HG02623 (cell line): ENCODE results near the gene KRT36.

ENCODE experiments used
- ATAC-seq: cut with Tn5 transposase; IDR thresholded peaks from one replicate; pipeline ENCODE4 v1.9.1; 2021; ENCODE audit warnings: moderate library complexity; ENCODE audit not compliant: unreplicated experiment

KRT36 gene

DNA sequence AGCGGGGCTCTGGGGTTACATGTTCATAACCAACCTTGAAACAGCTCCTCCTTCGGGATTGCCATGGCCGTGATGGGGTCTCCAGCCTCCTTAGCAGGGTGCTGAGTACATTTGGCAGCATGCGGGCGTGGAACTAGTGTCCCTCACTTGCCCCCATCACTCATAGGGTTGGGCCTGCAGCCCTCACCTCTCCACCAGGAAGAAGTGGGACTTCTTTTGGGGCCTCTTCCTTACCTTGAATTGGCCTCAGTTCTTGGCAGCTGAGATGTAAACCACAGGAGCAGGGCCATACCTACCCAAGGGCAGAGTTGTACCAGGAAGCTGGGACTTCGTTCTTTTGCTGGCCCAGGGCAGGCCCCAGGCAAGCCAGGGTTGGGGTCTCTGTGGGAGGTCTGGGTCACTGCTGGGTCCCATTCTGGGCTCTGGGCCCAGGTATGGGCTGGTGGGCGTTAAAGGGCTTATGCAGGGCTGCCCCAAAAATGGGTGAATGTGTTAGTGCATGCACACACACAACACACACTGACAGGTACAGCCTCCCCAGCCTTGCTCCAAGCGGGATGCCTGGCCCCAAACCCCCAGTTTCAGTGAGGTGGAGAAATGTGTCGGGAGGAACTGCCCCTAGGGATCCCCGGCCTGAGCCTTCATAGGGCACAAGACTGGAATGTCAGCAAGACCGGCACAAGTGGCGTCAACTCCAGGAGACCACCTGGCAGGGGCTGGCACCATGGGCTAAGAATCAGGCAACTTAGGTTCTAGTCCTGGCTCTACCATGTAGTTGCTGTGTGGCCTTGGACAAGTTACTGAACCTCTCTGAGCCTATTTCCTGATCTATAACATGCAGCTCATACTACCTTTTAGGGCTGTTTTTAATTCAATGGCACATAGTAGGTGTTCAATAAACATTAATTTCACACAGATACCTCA lies 32.9 kb upstream of the KRT36 start:
- ATAC-seq: no peak

DNA sequence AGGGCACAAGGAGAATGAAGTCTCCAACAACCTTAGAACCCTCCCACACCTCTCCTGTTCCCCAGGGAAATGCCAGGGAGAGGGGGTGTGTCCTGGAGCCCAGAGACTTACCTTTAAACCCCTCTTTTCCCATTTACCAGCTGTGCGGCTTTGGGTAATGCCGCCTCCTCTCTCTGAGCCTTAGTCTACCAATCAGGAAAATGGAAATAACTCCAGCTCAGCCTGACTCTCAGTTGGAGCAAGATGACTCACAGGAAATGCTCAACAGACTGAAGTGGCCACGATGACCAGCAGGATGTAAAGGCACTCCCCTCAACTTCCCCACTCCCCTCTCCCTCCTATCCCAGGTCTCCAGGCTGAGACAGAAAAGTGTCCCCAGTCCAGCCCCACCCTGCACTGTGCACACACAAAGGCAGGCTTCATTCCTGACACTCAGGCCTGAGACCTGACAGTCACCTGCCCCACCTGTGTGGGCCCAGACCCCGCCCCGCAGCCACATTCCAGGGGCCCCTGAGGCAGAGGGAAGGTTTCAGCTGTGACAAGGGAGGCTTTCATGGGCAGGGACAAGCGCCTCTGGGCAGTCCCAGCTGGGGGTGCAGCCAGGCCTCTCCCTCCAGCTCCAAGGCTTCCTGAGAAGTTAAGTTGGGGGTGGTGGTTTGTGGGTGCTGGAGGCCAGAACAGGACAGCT lies 32.0 kb upstream of the KRT36 start:
- no peak for ATAC-seq

DNA sequence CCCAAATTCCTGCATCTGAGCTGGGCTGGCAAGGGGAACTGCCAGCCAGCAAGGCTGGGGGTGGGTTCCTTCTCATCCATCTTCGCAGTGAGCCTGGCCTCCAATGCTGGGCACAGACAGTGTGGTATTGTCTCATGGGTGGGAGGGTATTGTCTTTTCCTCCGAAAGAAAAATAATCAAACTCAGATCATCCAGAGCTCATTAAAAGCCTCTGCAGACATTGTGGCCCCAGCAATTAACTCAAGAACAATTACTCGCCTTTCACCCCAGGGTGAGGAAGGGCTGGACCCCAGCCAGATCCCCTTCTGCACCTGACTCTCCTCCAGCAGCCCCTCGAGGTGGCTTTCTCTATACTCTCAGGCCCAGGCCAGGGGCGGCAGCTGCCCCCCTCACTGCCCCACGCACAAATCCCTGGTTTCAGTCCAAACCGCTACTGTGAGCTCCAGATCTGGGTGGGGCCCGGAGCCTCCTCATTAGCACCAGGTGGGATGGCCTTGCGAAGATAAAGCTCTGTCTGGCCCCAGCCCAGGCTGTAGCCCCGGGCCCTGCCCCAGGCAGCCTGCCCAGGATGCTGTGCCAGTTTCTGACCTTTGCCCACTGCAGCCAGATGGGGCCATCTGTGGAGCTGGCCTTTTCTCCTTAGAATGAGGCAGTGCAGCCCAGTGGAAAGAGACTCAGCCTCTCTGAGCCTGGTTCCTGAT lies 31.3 kb upstream of the KRT36 start:
- no peak for ATAC-seq

DNA sequence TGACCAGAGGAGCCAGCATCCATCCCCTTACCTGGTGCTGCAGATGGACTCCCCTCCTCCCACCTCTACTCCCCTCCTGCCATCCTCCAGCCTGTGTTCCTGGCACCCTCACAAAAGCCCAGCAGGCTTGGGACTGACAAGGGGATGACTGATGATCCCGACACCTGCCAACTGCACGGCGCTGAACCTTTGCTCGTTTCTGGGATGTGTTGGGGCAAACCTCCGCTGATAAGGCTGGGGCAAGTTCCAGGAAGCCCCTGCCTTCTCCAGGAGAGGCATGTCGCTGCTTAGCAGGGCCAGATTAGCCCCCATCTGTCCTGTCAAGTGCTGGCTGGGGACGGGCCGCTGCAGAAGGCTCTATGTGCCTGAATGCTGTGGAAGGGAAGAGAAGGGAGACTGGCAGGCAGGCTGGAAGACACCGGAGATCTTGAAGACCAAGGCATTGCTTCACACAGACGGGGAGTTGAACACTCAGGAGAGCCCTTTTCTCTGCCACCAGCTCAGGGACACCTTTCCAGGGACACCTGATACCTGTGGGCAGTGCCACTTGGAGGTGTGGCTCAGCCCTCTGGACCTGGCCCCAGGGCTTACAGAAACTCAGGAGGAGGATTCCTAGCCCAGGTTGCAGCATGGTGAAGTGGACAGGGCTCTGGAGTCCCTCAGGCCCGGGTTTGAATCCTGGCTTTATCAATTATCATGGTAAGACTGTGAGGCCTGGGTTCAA lies 30.0 kb upstream of the KRT36 start:
- ATAC-seq: no peak

DNA sequence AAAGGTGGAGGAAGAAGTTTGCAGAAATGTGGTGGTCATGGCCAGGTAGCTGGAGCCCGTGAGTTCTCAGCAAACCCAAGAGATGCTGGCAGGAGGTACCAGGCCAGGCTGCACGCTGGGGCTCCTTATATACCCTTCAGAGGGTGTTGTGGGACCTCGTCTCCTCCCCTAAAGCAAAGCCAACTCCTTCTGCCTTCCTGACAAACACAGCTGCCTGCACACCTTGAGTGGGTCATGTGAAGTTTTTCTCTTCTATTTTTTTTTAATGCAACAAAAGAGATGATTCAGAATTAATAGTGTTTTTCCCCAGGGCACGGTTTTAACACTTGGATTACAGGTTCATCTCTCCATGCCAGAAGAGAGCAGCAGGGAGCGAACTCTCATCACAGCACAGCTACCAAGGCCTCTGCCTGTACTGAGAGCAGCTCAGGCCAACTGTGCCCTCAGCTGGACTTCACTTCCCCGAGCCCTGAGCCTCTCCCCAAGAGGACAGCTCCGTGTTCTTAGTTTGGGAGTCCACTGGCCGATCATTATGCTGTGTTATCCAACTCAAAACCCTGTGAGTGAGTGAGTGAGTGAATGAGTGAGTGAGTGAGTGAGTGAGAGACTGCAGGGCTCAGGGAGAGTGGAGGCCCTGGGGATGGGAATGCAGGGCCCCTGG lies 29.2 kb upstream of the KRT36 start, which contains the start of gene KRT15:
Gene KRT15 (minus strand): TSS at position 102 of the 661 bp plus-strand sequence. CDS start 63 bp downstream, at position 39.
- ATAC-seq: no peak

DNA sequence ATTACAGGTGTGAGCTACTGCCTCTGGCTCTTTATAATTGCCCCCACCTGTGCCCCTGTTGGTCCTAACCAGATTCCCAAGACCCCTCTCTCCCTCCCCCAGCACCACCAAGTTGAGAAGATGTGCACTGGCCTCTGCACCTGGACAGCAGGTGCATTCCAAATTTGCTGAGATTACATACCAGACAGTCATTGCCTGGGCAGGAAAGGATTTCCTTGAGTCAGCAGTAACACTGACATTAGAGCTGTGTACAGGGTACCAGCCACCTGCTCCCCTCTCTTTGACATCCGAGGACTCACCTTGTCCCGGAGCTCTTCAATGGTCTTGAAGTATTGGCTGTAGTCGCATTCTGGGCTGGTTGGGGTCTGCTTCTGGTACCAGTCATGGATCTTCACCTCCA lies 28.3 kb upstream of the KRT36 start:
- ATAC-seq: no peak

DNA sequence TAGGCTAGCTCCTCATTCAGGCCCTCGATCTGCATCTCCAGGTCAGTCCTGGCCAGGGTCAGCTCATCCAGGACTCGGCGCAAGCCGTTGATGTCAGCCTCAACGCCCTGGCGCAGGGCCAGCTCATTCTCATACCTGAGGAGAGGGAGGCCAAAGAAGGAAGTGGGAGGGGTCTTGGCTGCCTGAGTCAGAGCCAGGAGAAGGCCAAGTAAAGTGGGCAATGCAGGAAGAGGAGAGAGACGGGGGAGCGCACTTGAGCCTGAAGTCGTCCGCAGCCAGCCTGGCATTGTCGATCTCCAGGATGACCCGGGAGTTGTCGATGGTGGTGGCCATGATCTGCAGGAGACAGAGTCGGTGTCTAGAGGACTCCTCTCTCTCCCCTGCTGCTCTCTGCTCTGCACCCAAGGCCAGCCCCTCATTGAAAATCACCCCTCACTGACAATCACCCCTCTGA lies 27.1 kb upstream of the KRT36 start:
- ATAC-seq: no peak

DNA sequence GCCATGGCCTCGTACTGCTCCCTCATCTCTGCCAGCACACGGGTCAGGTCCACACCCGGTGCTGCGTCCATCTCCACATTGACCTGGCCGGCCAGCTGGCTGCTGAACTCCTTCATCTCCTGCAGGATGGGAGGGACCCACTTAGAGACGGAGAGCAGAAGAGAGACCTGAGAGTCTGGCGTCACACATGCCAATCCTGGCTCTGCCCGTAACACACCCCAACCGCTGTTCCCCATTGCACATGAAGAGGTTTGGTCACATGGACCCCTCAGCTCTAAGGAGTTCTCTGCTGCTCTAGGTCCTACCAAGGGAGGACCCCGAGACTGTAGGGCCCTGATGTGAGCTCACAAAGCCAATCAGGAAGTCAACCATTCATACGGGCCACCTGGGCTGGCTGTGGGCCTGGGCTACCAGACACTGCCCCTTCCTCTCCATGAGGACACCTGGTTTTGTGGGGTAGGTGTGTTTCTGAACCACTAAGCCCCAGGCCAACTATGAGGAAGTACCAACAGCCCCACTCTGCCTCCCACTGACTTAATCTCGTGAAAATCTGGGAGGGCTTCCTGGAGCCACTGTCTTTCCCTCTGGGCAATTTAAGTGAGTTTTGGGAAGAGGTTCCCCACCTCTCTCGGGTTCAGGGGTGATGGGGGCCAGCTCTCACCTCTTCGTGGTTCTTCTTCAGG lies 26.6 kb upstream of the KRT36 start:
- no peak for ATAC-seq

DNA sequence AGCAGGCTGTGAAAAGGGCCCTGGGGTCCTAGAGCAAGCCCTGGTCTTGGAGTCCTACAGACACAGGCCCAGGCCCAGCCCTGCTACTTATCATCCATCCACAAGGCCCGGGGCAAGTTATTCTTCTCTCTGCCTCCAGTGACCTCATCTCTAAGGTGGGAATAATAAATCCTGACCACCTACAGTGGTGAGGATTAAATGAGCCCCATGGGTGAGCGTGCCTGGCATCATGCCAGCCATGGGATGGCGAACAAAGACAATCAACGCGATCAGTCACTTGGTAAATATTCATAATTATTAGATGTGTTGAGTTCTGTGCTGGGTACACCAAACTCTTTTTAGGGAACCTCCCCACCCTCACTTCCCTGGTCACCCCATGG lies 23.4 kb upstream of the KRT36 start:
- no peak for ATAC-seq

DNA sequence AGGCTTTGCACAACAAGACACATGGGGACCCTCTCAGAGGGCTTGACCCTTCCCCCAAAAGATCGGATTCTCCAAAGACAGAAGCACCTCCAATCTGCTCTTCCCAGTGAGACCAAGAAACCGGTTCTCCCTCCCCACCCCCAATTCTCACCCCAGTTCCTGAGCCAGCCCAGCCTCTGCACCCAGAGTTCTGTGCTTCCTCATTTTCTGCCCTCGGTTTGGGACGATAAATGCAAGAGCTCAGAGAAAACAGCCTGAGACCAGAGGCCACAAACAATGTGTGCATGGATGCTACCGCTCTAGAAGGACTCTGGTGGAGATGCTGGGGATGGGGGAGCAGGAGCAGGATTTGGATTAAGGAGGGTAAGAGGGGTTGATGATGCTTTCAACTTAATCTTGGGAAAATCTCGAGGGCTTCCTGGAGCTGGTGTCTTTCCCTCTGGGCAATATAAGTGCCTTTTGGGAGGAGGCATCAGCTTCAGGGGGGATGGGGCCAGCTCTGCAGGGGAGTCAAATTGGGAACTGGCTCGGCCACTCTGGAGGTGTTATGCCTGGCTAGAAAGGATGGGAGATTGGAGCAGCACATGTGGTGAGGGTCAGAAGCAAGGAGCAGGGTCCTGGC lies 22.9 kb upstream of the KRT36 start:
- no peak for ATAC-seq

DNA sequence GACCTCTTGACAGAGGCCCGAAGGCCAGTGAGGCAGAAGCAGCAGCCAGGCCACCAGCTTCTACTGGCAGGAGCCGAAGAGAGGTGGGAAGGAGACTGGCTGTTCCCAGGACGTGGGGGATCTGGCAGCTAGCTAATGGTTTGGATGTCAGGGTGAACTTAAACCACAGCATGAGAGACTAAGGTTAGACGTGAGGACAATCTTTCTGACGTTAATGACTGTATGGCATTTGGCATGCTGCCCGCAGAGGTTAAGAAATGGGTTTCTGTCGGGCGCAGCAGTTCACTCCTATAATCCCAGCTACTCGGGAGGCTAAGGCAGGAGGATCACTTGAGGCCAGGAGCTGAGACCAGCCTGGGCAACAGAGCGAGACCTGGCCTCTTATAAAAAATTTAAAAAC lies 22.0 kb upstream of the KRT36 start:
- no peak for ATAC-seq

DNA sequence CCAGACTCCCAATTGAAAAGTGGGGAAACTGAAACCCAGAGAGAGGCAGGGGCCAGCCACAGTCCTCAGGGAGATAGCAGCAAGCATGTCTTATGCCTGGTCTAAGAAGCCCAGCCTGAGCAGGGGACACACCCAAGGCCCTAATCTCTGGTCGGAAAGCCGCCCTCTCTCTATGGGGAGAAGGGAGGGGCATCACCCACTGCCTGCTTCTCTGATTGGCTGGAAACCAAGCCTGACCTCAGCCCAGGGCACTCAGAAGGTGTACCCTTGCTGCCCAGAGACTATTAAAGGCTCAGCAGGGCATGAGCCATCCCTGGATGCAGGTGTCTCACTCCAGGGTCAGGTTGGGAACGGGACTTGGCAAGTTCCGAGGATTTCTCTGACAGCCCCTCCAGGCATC lies 21.4 kb upstream of the KRT36 start:
- ATAC-seq: no peak

DNA sequence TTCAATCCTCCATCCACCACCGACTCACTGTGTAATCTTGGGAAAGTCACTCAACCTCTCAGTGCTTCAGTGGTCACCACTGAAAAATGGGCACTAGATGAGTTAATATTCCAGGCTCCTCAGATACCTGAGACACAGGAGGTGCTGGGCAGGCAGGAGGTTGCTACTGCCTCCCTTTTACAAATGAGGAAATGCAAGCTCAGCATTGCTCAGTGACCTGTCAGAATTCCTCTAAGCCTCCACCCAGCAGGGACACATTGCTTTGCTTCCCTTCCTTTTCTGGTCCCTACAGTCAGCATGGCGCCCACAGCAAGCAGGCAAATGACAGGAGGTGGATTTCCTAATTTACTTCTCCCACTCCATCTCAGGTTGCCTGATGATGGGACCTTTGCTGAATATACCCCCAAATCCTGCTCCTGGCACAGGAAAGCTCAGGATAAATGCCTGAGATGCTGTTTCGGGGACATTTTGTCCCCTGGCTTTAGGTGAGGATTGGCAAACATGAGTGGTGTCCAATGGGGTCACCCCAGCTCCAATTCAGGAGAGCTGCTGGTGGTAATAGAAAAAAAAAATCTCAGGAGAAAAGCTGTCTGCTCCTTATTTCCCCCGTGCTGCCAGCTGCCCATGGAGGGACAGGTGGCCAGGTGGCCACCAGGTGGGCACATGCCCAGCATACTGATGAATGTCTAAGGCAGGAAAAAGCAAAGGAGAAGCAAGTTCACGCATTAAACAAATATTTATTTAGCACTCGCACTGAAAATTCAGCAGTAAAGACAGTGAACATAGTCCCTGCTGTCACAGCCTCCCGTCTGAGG lies 20.7 kb upstream of the KRT36 start:
- ATAC-seq: no peak

DNA sequence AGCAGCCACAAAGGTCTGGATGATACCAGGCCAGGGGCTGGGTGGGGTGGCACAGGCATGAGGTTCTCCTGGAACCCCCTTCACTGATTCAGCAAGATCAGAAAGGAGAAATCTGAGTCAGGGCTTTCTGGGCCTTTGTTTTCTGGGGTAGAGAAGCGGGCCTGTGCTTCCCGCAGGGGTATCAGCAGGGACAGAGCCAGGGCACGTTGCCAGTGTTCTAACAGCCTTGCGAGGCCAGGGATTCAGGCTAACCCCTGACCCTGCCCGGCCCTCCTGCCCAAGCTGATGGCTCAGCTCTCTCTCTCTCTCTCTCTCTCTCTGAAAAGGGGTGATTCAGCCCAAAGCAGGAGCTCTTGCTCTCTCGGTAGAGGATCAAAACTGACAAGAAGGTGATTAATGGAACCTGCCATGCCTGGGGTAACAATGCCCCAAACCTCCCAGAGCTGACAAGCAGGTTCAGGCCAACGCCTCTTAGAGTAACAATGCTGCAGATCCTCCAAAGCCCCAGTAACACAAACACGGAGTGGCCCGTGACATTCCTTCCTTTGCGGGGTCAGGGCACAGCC lies 17.7 kb upstream of the KRT36 start:
- ATAC-seq: no peak

DNA sequence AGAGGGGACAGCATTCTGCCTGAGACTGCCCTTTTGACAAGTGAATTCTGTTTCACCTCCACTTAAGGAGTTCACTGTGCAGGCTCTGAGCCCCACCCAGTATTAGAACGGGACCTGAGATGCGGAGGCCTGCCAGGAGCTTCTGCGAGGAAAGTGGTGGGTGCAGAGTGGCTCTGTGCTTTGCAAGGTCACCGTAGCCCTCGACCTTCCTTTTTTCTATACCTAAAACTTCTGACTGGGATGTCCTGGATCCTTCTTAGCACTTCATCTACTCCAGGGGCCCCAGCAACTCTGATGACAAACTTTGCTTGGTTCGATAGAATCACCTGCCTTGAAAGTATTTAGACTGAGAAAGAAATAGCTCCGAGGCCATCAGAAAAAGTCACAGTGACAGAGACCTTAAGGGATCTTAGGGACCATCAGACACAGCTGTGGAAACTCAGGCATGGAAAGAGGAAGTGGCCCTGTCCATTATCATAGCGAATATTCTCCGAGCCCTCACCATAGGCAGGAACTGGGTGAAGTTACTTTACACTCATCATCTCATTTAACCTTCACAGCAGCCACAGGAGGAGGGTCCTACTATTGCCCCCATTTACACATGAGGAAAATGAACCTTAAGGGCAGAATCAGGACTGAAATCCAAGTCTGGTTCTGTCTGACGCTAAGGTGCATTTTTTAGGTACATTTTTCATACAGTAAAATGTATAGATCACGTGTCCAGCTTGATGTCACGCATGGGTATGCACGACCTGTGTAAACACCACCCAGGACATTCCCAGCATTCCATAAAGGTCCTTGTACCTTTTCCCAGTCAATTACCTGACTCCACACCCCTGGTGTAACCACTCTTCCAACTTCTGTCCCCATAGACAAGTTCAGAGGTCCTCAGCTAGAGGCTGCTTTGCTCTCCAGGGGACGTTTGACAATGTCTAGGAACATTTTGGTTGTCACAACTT lies 16.4 kb upstream of the KRT36 start:
- no peak for ATAC-seq

DNA sequence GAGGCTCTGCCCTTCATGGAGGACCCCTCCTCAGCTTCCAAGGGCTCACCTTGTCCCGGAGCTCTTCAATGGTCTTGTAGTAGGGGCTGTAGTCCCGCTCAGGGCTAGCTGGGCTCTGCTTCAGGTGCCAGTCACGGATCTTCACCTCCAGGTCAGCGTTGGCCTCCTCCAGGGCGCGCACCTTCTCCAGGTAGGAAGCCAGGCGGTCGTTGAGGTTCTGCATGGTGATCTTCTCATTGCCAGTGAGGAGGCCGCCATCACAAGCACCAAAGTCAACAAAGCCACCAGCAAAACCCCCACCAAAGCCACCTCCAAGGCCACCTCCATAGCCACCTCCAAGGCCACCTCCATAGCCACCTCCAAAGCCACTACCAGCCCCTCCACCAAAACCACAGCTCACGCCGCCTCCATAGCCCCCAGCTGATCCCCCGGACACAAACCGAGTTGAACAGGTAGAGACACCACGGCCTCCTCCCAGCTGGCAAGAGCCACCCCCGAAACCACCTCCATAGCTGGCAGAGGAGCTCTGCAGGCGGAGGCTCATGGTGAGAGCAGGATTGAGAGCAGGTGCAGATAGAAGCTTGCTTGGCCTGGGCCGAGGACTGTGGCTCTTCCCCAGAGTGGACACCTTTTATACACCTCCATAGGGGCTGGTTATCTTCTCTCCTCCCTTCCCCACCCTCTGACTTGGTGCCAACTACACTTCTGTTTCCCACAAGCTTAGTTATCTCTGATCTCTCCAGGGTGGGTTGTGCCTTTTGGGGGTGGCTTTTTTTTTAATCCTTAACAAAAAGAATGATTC lies 15.5 kb upstream of the KRT36 start, which contains the start of gene KRT13:
Gene KRT13 (minus strand): TSS at position 606 of the 802 bp plus-strand sequence. CDS start 62 bp downstream, at position 544.
- no peak for ATAC-seq
